AG04450 (cell line): ENCODE measurements around the gene NEDD8. TPM values are rescaled to one million over a fixed set of nuclear protein-coding genes. Genes with fewer than 3 reads are reported as not detected.

Experiments used
- CTCF ChIA-PET: fragments of 300-600, 350-600 bp; formaldehyde crosslinking; extraction: SDS; loops from one replicate; lab custom pipeline; 2022; ENCODE audit warnings: antibody characterized with exemption, inconsistent platforms; lab: Charles Lee
- POLR2A ChIA-PET: fragments of 350-600 bp; formaldehyde crosslinking; extraction: SDS; loops from one replicate; lab custom pipeline; 2021; ENCODE audit warnings: antibody characterized with exemption, inconsistent platforms; lab: Yijun Ruan, JAX
- DNase-seq: peaks from one replicate; pipeline ENCODE4 v3.0.0-alpha.2; 2011; ENCODE audit warnings: low read depth, low spot score
- H3K27ac ChIP-seq: one replicate; pipeline ENCODE4 v1.5.1; 2012; ENCODE audit warnings: low read depth, low read length, control low read depth
- H3K27me3 ChIP-seq: one replicate; pipeline ENCODE4 v1.6.0; 2012; ENCODE audit warnings: low read length; ENCODE audit not compliant: control insufficient read depth, insufficient read depth
- H3K4me3 ChIP-seq: 2 replicates; pipeline ENCODE4 v1.5.1; 2011; ENCODE audit warnings: mild to moderate bottlenecking, low read depth, low read length, control low read depth
- H3K9me3 ChIP-seq: 2 replicates; pipeline ENCODE4 v1.5.1; 2012; ENCODE audit warnings: low read length; ENCODE audit not compliant: control insufficient read depth, insufficient read depth
- polyA plus RNA-seq: library from polyadenylated mRNA; depleted of rRNA; stranded (reverse); fragments of >200 nt; gene quantifications from 2 replicates; pipeline ENCODE4 v1.2.3, GENCODE V29; 2011
- TF ChIP-seq, protein P1 (sequence below): IDR thresholded peaks from 2 replicates; pipeline ENCODE4 v1.5.1; 2011; ENCODE audit warnings: low read depth, low read length, control low read depth, inconsistent platforms

The NEDD8 gene
- polyA plus RNA-seq, 1 experiment: 363 TPM

DNA sequence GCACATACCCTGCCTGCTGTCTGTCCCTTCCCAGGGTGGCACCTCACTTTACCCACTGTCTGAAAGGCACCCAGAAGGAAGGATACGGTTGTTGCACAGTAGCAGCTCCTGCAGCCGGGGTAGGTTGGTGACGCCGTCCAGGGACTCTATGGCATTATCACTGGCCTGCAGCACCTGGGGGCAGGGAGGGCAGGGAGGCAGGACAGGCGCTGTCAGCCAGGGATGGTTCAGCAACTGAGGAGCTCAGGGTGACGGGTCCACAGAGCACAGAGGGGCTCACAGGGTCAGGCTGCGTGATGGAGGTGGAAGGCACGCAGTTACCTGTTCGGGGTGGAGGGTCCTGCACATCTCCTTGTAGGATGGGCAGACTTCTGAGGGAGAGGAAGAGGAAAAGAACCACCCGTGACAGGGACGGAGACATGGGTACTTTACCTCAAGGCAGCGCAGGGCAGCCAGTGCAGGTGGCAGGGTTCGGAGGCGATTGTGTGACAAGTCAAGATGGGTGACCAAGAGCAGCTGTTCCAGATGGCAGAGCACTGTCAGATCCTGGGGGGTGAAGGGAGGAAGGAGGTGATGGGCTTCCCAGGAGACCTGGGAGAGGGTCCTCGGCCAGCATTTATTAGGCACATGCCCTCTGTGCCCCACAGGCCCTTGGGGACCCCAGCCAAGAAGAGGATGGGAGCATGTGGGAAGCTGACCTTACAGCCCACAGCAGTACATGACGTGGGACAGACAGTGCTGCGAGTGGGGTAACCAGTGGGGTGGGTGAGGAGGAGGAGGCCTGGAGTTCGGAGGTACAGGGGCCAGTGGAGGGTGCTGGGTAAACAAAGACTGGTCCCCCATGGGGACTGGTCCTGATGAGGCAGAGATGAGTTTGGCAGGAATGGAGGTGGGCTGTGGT is 34.4 kb upstream of the NEDD8 start:
- Histone ChIP-seq H3K27me3 (no peaks in the 10 kb centered on the region), H3K27ac (no peak overlapping the region), H3K4me3 (no peak overlapping the region), H3K9me3 (no peaks in the 10 kb centered on the region)
- TF ChIP-seq, protein P1, sequence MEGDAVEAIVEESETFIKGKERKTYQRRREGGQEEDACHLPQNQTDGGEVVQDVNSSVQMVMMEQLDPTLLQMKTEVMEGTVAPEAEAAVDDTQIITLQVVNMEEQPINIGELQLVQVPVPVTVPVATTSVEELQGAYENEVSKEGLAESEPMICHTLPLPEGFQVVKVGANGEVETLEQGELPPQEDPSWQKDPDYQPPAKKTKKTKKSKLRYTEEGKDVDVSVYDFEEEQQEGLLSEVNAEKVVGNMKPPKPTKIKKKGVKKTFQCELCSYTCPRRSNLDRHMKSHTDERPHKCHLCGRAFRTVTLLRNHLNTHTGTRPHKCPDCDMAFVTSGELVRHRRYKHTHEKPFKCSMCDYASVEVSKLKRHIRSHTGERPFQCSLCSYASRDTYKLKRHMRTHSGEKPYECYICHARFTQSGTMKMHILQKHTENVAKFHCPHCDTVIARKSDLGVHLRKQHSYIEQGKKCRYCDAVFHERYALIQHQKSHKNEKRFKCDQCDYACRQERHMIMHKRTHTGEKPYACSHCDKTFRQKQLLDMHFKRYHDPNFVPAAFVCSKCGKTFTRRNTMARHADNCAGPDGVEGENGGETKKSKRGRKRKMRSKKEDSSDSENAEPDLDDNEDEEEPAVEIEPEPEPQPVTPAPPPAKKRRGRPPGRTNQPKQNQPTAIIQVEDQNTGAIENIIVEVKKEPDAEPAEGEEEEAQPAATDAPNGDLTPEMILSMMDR: no peak
- DNase-seq: no peak
- ChIA-PET CTCF (no interaction called here), POLR2A (no interaction called here)

DNA sequence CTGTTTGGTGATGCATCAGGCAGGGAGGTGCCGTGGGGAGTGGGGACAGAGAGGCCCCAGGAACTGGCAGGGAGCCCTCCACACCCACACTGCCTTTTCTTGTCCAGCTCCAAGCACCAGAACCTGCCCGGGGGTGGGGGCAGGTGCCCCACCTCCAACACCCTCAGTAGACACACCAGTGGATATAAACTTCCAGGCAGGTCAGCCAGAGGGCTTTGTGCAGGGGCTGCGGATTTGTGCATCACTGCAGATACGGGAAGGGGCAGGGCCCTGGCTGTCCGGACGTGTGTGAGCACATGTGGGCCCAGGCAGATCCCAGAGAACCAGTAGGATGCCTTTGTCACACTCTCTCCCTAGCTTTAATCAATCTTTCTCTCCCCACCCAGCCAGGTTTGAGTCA is 32.1 kb upstream of the NEDD8 start:
- H3K27ac ChIP-seq: no peak overlapping the region
- TF ChIP-seq, protein P1: no peak
- no peaks in the 10 kb centered on the region for H3K27me3 ChIP-seq
- DNase-seq: no peak
- H3K9me3 ChIP-seq: no peaks in the 10 kb centered on the region
- H3K4me3 ChIP-seq: no peak overlapping the region
- CTCF ChIA-PET: interaction anchor here (0.6 kb wide), 1 partner anchor 28 kb away, joined by 3 read pairs; no protein-coding TSS in a partner anchor
- POLR2A ChIA-PET: interaction anchor here (0.7 to 1.8 kb wide), 2 partner anchors 22 to 123 kb away, joined by 3 to 4 read pairs; partner anchors contain the start of genes EMC9 and TINF2

DNA sequence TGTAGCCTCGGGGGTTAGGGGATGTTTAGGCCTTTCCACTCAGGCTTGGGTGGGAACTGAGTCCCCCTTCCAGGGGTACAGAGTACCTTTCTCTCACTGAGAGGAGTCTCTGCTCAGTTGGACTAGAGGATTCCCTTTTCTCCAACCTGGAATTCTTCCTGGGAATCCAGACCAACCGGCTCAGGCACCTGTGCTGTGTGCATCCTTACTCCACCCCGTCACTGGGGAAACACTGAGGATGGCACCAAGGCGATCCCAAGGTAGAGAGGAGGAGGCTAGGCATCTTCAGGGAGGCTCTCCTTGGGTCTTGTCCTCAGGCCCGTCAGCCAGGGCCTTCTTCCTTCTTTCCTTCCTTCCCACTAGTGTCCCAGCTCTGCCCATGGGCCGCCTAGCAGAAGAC is 31.7 kb upstream of the NEDD8 start:
- Histone ChIP-seq H3K27me3 (no peaks in the 10 kb centered on the region), H3K27ac (no peak overlapping the region), H3K4me3 (no peak overlapping the region), H3K9me3 (no peaks in the 10 kb centered on the region)
- DNase-seq: no peak
- TF ChIP-seq, protein P1: no peak
- ChIA-PET CTCF (interaction anchor here (1.4 kb wide), 1 partner anchor 168 kb away, joined by 3 read pairs; no protein-coding TSS in a partner anchor), POLR2A (interaction anchor here (1.8 kb wide), 1 partner anchor 21 kb away, joined by 4 read pairs; the partner anchor contains the start of gene TINF2)

DNA sequence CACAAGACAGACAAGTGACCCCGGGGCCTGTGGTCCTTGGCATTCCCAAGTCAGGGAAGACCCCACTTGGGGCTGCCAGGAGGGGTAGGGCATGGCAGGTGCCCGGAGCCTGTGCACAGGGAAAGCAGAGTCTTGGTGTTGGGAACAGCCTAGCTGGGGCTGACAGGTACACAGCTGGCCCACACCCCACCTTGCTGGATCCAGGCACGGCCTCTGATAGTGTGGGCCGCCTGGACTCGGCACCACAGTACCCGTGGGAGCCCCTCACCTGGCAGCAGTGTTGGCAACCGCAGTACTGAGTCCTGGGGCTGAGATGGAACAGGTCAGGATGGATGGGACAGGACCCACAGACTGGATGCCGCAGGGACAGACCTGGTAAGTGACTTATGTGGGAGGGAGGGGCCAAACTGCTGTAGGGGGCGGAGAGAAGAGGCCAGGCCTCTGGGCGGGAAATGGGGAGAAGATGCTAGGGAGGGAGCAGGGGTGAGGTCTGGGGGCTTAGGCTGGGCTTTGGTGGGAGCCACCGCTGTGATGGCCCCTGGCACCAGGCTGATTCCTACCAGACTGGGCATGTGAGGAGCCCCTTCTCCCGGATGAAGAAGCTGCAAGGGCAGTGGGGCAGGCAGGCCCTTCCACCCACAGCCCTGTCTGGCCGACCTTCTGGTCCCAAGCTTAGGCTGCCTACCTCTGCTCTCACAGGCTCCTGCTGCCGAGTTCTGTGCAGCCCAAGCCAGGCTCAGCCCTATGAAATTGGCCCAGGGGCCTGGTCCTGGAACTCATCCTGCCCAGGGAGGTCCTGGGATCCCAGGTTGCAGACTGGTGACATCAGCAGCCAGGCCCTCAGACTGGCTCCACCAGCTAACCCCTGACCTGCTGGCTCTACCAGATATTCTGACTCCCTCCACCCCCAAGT is 30.9 kb upstream of the NEDD8 start, which contains the start of gene TGM1:
TGM1 (minus strand) TSS at position 357 of the 913 bp plus-strand sequence. CDS start 825 bp downstream, outside the sequence.
- Histone ChIP-seq H3K27me3 (no peaks in the 10 kb centered on the region), H3K9me3 (no peaks in the 10 kb centered on the region), H3K27ac (no peak within 1 kb of the TSS), H3K4me3 (no peak within 1 kb of the TSS)
- ChIA-PET CTCF (interaction anchor here (1.3 to 1.4 kb wide), 2 partner anchors 20 to 168 kb away, joined by 3 read pairs; partner anchors contain the start of gene TINF2), POLR2A (no interaction called here)
- TF ChIP-seq, protein P1: no peak
- no peak for DNase-seq
